ENCODE data around the gene ATP13A4.

The ATP13A4 gene

DNA sequence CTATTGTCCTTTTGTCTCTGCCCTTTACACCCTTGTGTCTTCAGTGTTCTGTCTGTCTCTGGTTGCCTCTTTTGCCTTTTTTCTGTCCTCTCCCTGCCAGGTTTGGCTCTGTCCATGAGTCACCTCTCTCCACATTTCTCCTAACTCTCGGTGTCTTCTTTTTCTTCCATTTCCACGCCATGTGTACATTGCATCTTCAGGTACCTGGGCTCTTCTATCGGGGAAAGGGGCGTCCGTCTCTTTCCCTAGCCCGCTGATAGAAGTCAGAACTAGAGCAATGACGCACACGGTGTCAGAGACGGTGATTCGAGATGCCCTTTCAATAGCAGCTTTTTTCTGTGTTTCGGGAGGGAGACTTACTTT is 39.0 kb upstream of the ATP13A4 start:
- TF ChIP-seq CTCF (IDR thresholded peaks at IDR 0.05; ENCODE audit: low read depth, low read length) = no peak
- in situ Hi-C loops (cut with HindIII; ENCODE audit: low sequenced_read_pairs) = no loop called here
- peak overlapping the region; percentile 58 for H3K4me3 ChIP-seq (ENCODE audit: low read depth, low read length)
- DNase-seq (ENCODE audit: low read depth, low spot score) = peak; percentile 13

DNA sequence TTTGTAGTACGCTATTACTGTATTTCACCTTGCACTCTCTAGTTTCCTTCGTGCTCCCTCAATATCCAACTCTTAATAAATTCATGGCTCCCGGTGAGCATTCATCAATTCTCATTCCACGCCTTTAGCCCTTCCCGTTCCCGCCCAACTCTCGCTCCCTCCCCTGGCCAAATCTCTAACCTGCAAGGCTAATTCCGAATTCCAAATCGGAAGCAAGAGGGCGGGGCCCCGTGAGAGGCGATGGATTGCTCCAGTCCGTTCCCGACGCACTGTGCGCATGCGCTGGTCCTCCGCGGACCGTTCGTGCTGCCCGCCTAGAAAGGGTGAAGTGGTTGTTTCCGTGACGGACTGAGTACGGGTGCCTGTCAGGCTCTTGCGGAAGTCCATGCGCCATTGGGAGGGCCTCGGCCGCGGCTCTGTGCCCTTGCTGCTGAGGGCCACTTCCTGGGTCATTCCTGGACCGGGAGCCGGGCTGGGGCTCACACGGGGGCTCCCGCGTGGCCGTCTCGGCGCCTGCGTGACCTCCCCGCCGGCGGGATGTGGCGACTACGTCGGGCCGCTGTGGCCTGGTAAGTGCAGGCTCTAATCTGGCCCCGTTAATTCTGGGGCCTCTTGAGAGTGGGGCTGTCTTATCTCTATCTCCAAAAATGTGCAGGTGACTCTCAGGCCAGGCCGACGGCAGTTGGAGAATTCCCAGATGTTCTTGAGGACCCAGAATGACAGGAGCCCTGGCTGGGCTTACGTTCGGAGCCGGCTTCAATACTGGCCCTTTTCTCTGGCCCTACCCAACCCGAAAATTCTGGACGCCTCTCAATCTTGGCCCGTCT is 38.4 kb upstream of the ATP13A4 start, which contains the start of gene OPA1:
Gene OPA1 (plus strand): TSS at position 368 of the 827 bp plus-strand sequence. CDS start 170 bp downstream, at position 538.
- in situ Hi-C loops (cut with HindIII; ENCODE audit: low sequenced_read_pairs) = no loop called here
- TF ChIP-seq CTCF (IDR thresholded peaks at IDR 0.05; ENCODE audit: low read depth, low read length) = peak; percentile 27
- H3K4me3 ChIP-seq (ENCODE audit: low read depth, low read length) = peak within 1 kb of the TSS; percentile 58
- peak; percentile 99 for DNase-seq (ENCODE audit: low read depth, low spot score)

GRCh38 chr3:193590088-193590856 is 35.6 kb upstream of the ATP13A4 start:
- TF ChIP-seq CTCF (IDR thresholded peaks at IDR 0.05; ENCODE audit: low read depth, low read length) = no peak
- in situ Hi-C loops (cut with HindIII; ENCODE audit: low sequenced_read_pairs) = no loop called here
- no peak overlapping the region for H3K4me3 ChIP-seq (ENCODE audit: low read depth, low read length)
- DNase-seq (ENCODE audit: low read depth, low spot score) = peak; percentile 84

DNA sequence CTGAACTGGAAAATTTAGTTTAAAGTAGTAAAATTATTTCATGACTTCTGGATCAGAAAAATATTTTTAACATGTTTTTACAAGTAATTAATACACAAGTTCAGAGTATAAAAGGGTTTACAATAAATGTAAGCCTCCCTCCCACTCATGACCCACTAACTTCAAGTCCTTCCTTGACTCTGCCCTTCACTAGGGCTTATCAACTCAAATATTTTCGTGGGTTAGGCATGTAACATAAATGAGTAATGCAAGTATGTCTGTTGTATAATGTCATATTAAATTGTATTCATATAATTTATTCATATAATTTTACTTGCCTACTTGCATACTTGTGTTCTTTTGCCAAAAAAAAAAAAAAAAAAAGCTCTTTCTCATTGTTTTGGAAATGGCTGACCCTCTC is 34.9 kb upstream of the ATP13A4 start:
- no peak overlapping the region for H3K4me3 ChIP-seq (ENCODE audit: low read depth, low read length)
- no peak for DNase-seq (ENCODE audit: low read depth, low spot score)
- no peak for TF ChIP-seq CTCF (IDR thresholded peaks at IDR 0.05; ENCODE audit: low read depth, low read length)
- in situ Hi-C loops (cut with HindIII; ENCODE audit: low sequenced_read_pairs) = no loop called here

DNA sequence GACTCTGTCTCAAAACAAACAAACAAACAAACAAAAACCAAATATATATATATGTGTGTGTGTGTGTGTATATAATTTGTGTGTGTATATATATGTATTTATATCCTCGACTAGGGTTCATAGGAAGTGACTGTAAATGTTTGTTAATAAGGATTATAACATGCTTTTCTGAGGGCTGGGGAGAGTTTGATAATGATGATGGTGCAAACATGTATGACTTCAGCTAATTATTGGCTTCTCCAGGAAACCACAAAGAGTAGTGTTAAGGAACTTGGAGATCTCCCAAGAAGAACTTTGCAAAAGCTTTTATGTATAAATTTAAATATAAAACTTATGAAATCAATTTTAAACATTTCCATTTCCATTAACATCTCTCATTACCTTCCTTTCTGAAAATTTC is 34.4 kb upstream of the ATP13A4 start:
- DNase-seq (ENCODE audit: low read depth, low spot score) = no peak
- H3K4me3 ChIP-seq (ENCODE audit: low read depth, low read length) = no peak overlapping the region
- in situ Hi-C loops (cut with HindIII; ENCODE audit: low sequenced_read_pairs) = no loop called here
- no peak for TF ChIP-seq CTCF (IDR thresholded peaks at IDR 0.05; ENCODE audit: low read depth, low read length)

DNA sequence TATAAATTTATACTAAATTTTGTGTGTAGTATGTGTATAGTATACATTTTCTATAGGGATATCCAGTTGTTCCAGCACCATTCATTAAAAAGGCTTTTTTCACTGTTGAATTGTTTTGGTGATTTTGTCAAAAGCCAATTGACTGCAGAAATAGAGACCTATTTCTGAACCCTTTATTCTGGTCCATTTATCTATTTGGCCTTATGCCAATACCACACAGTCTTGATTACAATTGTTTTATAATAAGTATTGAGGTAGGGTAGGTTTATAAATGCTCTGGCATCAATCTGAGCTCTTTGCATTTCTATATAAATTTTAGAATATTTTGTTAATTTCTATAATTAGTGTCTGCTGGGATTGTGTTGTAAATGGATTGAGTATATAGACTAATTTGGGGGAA is 31.8 kb upstream of the ATP13A4 start:
- H3K4me3 ChIP-seq (ENCODE audit: low read depth, low read length) = no peak overlapping the region
- in situ Hi-C loops (cut with HindIII; ENCODE audit: low sequenced_read_pairs) = no loop called here
- no peak for DNase-seq (ENCODE audit: low read depth, low spot score)
- TF ChIP-seq CTCF (IDR thresholded peaks at IDR 0.05; ENCODE audit: low read depth, low read length) = no peak

All from astrocyte of the spinal cord (primary cell).